Heart left ventricle (tissue), 16 donors: Measurements from ENCODE around the gene SPP2. TPM values are rescaled to one million over a fixed set of nuclear protein-coding genes. Genes with fewer than 3 reads are reported as not detected.

Experiments
- ATAC-seq, 4 donors: fragments of 200-7000 bp; cut with Tn5 transposase; one replicate each; pipeline ENCODE4 v1.9.1; 2020 to 2022; ENCODE audit warnings: moderate library complexity in 4 of 4, mild to moderate bottlenecking in 3 of 4, moderate number of reproducible peaks in 1 of 4
- DNase-seq, 5 donors: peaks; one replicate each; pipeline ENCODE4 v3.0.0-alpha.2; 2020
- H3K27ac ChIP-seq, 12 donors: fragments of 200-600 bp; sonication (generic) in 4 of 12; one replicate each; pipeline versions ENCODE4 v1.5.0 to v1.8.0; 2016 to 2022; ENCODE audit warnings: mild to moderate bottlenecking in 2 of 12
- H3K27me3 ChIP-seq, 9 donors: fragments of 200-600 bp; sonication (generic) in 2 of 9; one replicate each; pipeline versions ENCODE4 v1.5.1 to v1.8.0; 2016 to 2022; ENCODE audit warnings: mild to moderate bottlenecking in 3 of 9
- H3K36me3 ChIP-seq, 9 donors: fragments of 200-600 bp; sonication (generic) in 2 of 9; one replicate each; pipeline versions ENCODE4 v1.5.0 to v1.8.0; 2018 to 2022; ENCODE audit warnings: mild to moderate bottlenecking in 2 of 9
- H3K4me1 ChIP-seq, 12 donors: fragments of 200-600 bp; sonication (generic) in 4 of 12; one replicate each; pipeline versions ENCODE4 v1.5.0 to v1.8.0; 2016 to 2022; ENCODE audit warnings: mild to moderate bottlenecking in 3 of 12
- H3K4me3 ChIP-seq, 12 donors: fragments of 200-600 bp; sonication (generic) in 4 of 12; one replicate each; pipeline versions ENCODE4 v1.5.0 to v1.8.0; 2017 to 2022; ENCODE audit warnings: mild to moderate bottlenecking in 9 of 12, moderate library complexity in 4 of 12
- H3K9me3 ChIP-seq, 12 donors: fragments of 200-600 bp; sonication (generic) in 4 of 12; one replicate each; pipeline versions ENCODE4 v1.5.0 to v1.8.0; 2016 to 2022; ENCODE audit warnings: mild to moderate bottlenecking in 1 of 12
- CTCF ChIP-seq, 12 donors: fragments of 200-600 bp; sonication (generic) in 4 of 12; IDR thresholded peaks; one replicate each; pipeline versions ENCODE4 v1.5.0 to v1.8.0; 2018 to 2022; ENCODE audit warnings: antibody characterized with exemption in 12 of 12, mild to moderate bottlenecking in 5 of 12
- POLR2A ChIP-seq, 2 donors: fragments of 450-650 bp; IDR thresholded peaks; one replicate each; pipeline ENCODE4 v1.6.1; 2017; ENCODE audit warnings: antibody characterized with exemption in 2 of 2, mild to moderate bottlenecking in 2 of 2, moderate library complexity in 2 of 2
- WGBS, 4 donors: extraction: QIAGEN DNeasy Blood & Tissue Kit in 2 of 4; methylation state at CpG; one replicate each; pipeline versions ENCODE4 v1.1.5 to v1.1.7; 2013 to 2018; 5-methylcytosine and 5-hydroxymethylcytosine counted together
- intact Hi-C, 10 donors: fragments of 100-400 bp; cut with DNase I; formaldehyde crosslinking; loops; one replicate each; pipeline versions ENCODE4 v1.11.1 to v1.14.2; 2022
- polyA plus RNA-seq, 2 donors: library from polyadenylated mRNA; stranded (reverse); fragments of 200-250 nt; gene quantifications; one replicate each; pipeline ENCODE4 v1.2.3, GENCODE V29; 2013
- total RNA-seq, 9 donors: library from RNA; depleted of rRNA in 2 of 9; stranded (reverse); fragments of >200 nt in 2 of 9; fragmentation: NEBNext Ultra II Directional in 3 of 9; extraction: Animal tissue kit (Norgen Biotek cat#: 25700) in 3 of 9; gene quantifications; one replicate each; pipeline versions ENCODE4 v1.1.0 to v1.2.4, GENCODE V29; 2016 to 2023
- donor health status: ischemic (EF 13 %, LVEDD 7.1; RV severe dilation, severe dysfunction).
- donor health status: healthy with polysubstance abuse.
- donor health status: DM: no; HTN: yes; CAD: no.
- donor health status: DM: no; HTN: no; CAD: no.
- donor health status: ischemic (EF 25% LVEDD 6.9; RV normal size, moderate dysfunction).
- donor health status: ischemic (EF 25% LVEDD 5.7; RV mildly dilated, moderate dysfunction).
- donor health status: healthy.
- donor health status: DM: yes; HTN: yes; CAD: no.
- donor health status: ischemic (EF 35%, LVEDD 5.7; RV mildly dilated, moderate dysfunction).
- donor health status: nonischemic (EF 11% LVEDD 7.7; RV severe dilation, severe dysfunction).
- donor health status: DM: yes; HTN: yes; CAD: no.
- donor health status: PGD.
- donor health status: ischemic (EF 29% LVEDD 5.4; RV normal size, mild dysfunction).
- donor health status: nonischemic (EF 23%, LVEDD 6.1; RV moderate dilation, normal function).

Gene SPP2
- total and polyA plus RNA-seq, 11 donors: not detected

GRCh38 chr2:234126146-234126470 is 75.6 kb downstream of the SPP2 start:
- DNase-seq (no peak), ATAC-seq (no peak)
- intact Hi-C loops: no loop called here
- no peak for TF ChIP-seq CTCF (IDR thresholded peaks at IDR 0.05)
- no peak for TF ChIP-seq POLR2A (IDR thresholded peaks at IDR 0.05)
- Histone ChIP-seq H3K36me3 (no peaks in the 10 kb centered on the region), H3K4me1 (no peaks in the 10 kb centered on the region), H3K9me3 (no peaks in the 10 kb centered on the region), H3K27me3 (peaks cover 0 to 15% (median 0%) of the 10 kb centered on the region in 9 donors), H3K4me3 (no peak overlapping the region), H3K27ac (no peak overlapping the region)
- 87 to 92% (median 89%) methylated on average over 6 of the region's 6 CpGs for WGBS, 4 donors

Other genes with a start within 250 kb of the SPP2 start
- gene HJURP, start 196.2 kb upstream of the SPP2 start, total RNA-seq: 1 to 10 TPM in 1 of 9 donors, under 1 TPM in 5, not detected in 3; 0.10 to 8.4 (median 0.48) TPM
- under 1 TPM; 0.08 to 0.10 TPM for gene HJURP, start 196.2 kb upstream of the SPP2 start, polyA plus RNA-seq
- gene TRPM8, start 133.3 kb upstream of the SPP2 start, total RNA-seq: under 1 TPM in 2 of 9 donors, not detected in 7; 0.19 to 0.25 TPM
- gene TRPM8, start 133.3 kb upstream of the SPP2 start, polyA plus RNA-seq: not detected